H1 (cell line): Measurements from ENCODE around the gene ALOX15. TPM values are rescaled to one million over a fixed set of nuclear protein-coding genes. Genes with fewer than 3 reads are reported as not detected.

Experiments used
- CTCF ChIA-PET: fragments of 300-600 bp; sonication (Branson Sonifier 250); formaldehyde crosslinking; loops from one replicate; lab custom pipeline; 2021; ENCODE audit not compliant: partially characterized antibody; lab: Charles Lee
- POLR2A ChIA-PET: fragments of 300-600 bp; sonication (Branson Sonifier 250); formaldehyde crosslinking; loops from one replicate; lab custom pipeline; 2021; ENCODE audit warnings: inconsistent platforms; ENCODE audit not compliant: partially characterized antibody; lab: Charles Lee
- DNase-seq, 2 experiments: peaks; one replicate each; pipeline versions ENCODE4 v3.0.0 to v3.0.0-alpha.2; 2010 to 2022; ENCODE audit warnings: low spot score in 2 of 2, low read depth in 1 of 2, mixed read lengths in 1 of 2
- FAIRE-seq: peaks from 2 replicates; lab custom pipeline; 2011; peaks lifted over from hg19 to GRCh38; lab: Jason Lieb, UNC
- H2AFZ ChIP-seq: 2 replicates; pipeline ENCODE4 v1.8.1; 2012; ENCODE audit warnings: low read length, inconsistent platforms
- H2AK5ac ChIP-seq: 2 replicates; pipeline ENCODE4 v1.6.1; 2013; ENCODE audit warnings: low read depth, low read length
- H2BK120ac ChIP-seq: replicated peaks from 2 replicates; pipeline ENCODE3; 2013; ENCODE audit warnings: low read depth, low read length, inconsistent platforms
- H2BK12ac ChIP-seq: 2 replicates; pipeline ENCODE4 v1.6.1; 2013; ENCODE audit warnings: low read depth, low read length
- H2BK15ac ChIP-seq: 2 replicates; pipeline ENCODE4 v1.6.1; 2013; ENCODE audit warnings: low read length
- H2BK20ac ChIP-seq: 2 replicates; pipeline ENCODE4 v1.6.1; 2013; ENCODE audit warnings: low read length
- H2BK5ac ChIP-seq: 2 replicates; pipeline ENCODE4 v1.6.1; 2013; ENCODE audit warnings: low read depth, low read length
- H3K14ac ChIP-seq: 2 replicates; pipeline ENCODE4 v1.6.1; 2013; ENCODE audit warnings: inconsistent platforms; ENCODE audit not compliant: insufficient read length
- H3K18ac ChIP-seq: 2 replicates; pipeline ENCODE4 v1.6.1; 2013; ENCODE audit warnings: low read length; ENCODE audit errors: extremely low read depth
- H3K23ac ChIP-seq: 2 replicates; pipeline ENCODE4 v1.6.1; 2013; ENCODE audit warnings: inconsistent platforms; ENCODE audit not compliant: insufficient read length
- H3K23me2 ChIP-seq: 2 replicates; pipeline ENCODE4 v1.6.1; 2013; ENCODE audit warnings: low read depth, low read length
- H3K27ac ChIP-seq: 2 replicates; pipeline ENCODE4 v1.6.1; 2011; ENCODE audit warnings: low read depth, low read length, inconsistent platforms
- H3K27me3 ChIP-seq, 4 experiments: replicated peaks in 1 of 4; 1 replicate in 1 of 4; 2 replicates in 3 of 4; pipeline versions ENCODE4 v1.6.1 to v1.8.1; 2011 to 2013; ENCODE audit warnings: low read length in 3 of 4, mild to moderate bottlenecking in 3 of 4, inconsistent platforms in 2 of 4, mixed read lengths in 2 of 4, moderate library complexity in 1 of 4; ENCODE audit not compliant: control insufficient read depth in 3 of 4, insufficient read depth in 3 of 4; ENCODE audit errors: extremely low read depth in 1 of 4
- H3K36me3 ChIP-seq, 4 experiments: 2 replicates each; pipeline versions ENCODE4 v1.6.1 to v1.8.1; 2011 to 2013; ENCODE audit warnings: mild to moderate bottlenecking in 4 of 4, low read length in 3 of 4, moderate library complexity in 2 of 4, control low read depth in 1 of 4, inconsistent platforms in 1 of 4; ENCODE audit not compliant: insufficient read depth in 4 of 4, control insufficient read depth in 2 of 4
- H3K4ac ChIP-seq: replicated peaks from 2 replicates; pipeline ENCODE3; 2013; ENCODE audit warnings: low read length, low read depth, mixed read lengths, inconsistent platforms; ENCODE audit not compliant: insufficient read length
- H3K4me1 ChIP-seq, 4 experiments: replicated peaks in 1 of 4; 1 replicate in 1 of 4; 2 replicates in 3 of 4; pipeline versions ENCODE4 v1.6.1 to v1.8.1; 2011 to 2013; ENCODE audit warnings: low read length in 3 of 4, inconsistent platforms in 2 of 4, mixed read lengths in 1 of 4; ENCODE audit not compliant: insufficient read depth in 4 of 4, control insufficient read depth in 3 of 4
- H3K4me2 ChIP-seq, 2 experiments: 2 replicates each; pipeline versions ENCODE4 v1.6.1 to v1.8.1; 2011 to 2013; ENCODE audit warnings: low read depth in 2 of 2, low read length in 2 of 2, control low read depth in 1 of 2, inconsistent platforms in 1 of 2, mild to moderate bottlenecking in 1 of 2; ENCODE audit not compliant: insufficient read depth in 1 of 2
- H3K4me3 ChIP-seq, 4 experiments: fragments of 200-600, 300-600 bp in 1 of 4; sonication (generic), shearing (Covaris generic), sonication (Bioruptor Twin) in 1 of 4; 2 replicates each; pipeline versions ENCODE4 v1.5.1 to v1.8.1; 2011 to 2016; ENCODE audit warnings: low read length in 4 of 4, low read depth in 3 of 4, control low read depth in 2 of 4, inconsistent platforms in 2 of 4, mild to moderate bottlenecking in 2 of 4, mixed read lengths in 1 of 4, moderate library complexity in 1 of 4; ENCODE audit not compliant: insufficient read depth in 2 of 4; ENCODE audit errors: extremely low read depth in 1 of 4
- H3K56ac ChIP-seq: replicated peaks from 2 replicates; pipeline ENCODE3; 2013; ENCODE audit warnings: low read depth, mild to moderate bottlenecking, mixed read lengths, low read length, inconsistent platforms; ENCODE audit not compliant: insufficient read length
- H3K79me1 ChIP-seq: 2 replicates; pipeline ENCODE4 v1.6.1; 2013; ENCODE audit warnings: low read depth, low read length, control low read depth
- H3K79me2 ChIP-seq, 2 experiments: 2 replicates each; pipeline versions ENCODE4 v1.6.1 to v1.8.1; 2012 to 2013; ENCODE audit warnings: low read length in 2 of 2, mild to moderate bottlenecking in 2 of 2, inconsistent platforms in 1 of 2; ENCODE audit not compliant: insufficient read depth in 2 of 2, control insufficient read depth in 1 of 2
- H3K9ac ChIP-seq, 4 experiments: replicated peaks in 1 of 4; 1 replicate in 1 of 4; 2 replicates in 3 of 4; pipeline versions ENCODE4 v1.6.1 to v1.8.1; 2011 to 2013; ENCODE audit warnings: low read depth in 3 of 4, low read length in 3 of 4, control low read depth in 2 of 4, mild to moderate bottlenecking in 2 of 4, moderate library complexity in 2 of 4, inconsistent platforms in 1 of 4; ENCODE audit errors: extremely low read depth in 1 of 4
- H3K9me3 ChIP-seq, 2 experiments: 2 replicates each; pipeline versions ENCODE4 v1.6.1 to v1.8.1; 2012 to 2013; ENCODE audit warnings: mild to moderate bottlenecking in 2 of 2, moderate library complexity in 2 of 2, control low read depth in 1 of 2, inconsistent platforms in 1 of 2, low read depth in 1 of 2, low read length in 1 of 2, mixed read lengths in 1 of 2; ENCODE audit not compliant: insufficient read depth in 2 of 2
- H4K20me1 ChIP-seq, 2 experiments: replicated peaks in 1 of 2; 2 replicates each; pipeline versions ENCODE3 to v1.8.1; 2011 to 2013; ENCODE audit warnings: inconsistent platforms in 2 of 2, low read length in 2 of 2, mild to moderate bottlenecking in 1 of 2; ENCODE audit not compliant: insufficient read depth in 2 of 2, control insufficient read depth in 1 of 2
- H4K5ac ChIP-seq: 2 replicates; pipeline ENCODE4 v1.6.1; 2013; ENCODE audit warnings: low read length, low read depth, mixed read lengths, inconsistent platforms; ENCODE audit not compliant: insufficient read length
- H4K8ac ChIP-seq: 2 replicates; pipeline ENCODE4 v1.8.0; 2013; ENCODE audit warnings: mild to moderate bottlenecking, moderate library complexity, low read length, inconsistent platforms; ENCODE audit not compliant: insufficient read depth; ENCODE audit errors: extremely low read depth
- H4K91ac ChIP-seq: replicated peaks from 2 replicates; pipeline ENCODE3; 2013; ENCODE audit warnings: low read length, mixed read lengths, inconsistent platforms; ENCODE audit not compliant: insufficient read length
- BACH1 ChIP-seq: IDR thresholded peaks from 2 replicates; pipeline ENCODE4 v1.6.1; 2012; ENCODE audit warnings: low read length, improper control_type of control experiment
- CEBPB ChIP-seq: IDR thresholded peaks from 2 replicates; pipeline ENCODE4 v1.6.1; 2012; ENCODE audit warnings: low read depth, low read length
- CREB1 ChIP-seq: IDR thresholded peaks from 2 replicates; pipeline ENCODE4 v1.6.1; 2012; ENCODE audit warnings: inconsistent platforms
- HDAC6 ChIP-seq: IDR thresholded peaks from one replicate; pipeline ENCODE4 v1.7.1; 2012; ENCODE audit warnings: low read depth, mild to moderate bottlenecking, inconsistent platforms, low read length, moderate library complexity
- JUND ChIP-seq: IDR thresholded peaks from 2 replicates; pipeline ENCODE4 v1.6.1; 2011; ENCODE audit warnings: mild to moderate bottlenecking, improper control_type of control experiment, low read length
- MAFK ChIP-seq: IDR thresholded peaks from 2 replicates; pipeline ENCODE4 v1.6.1; 2012; ENCODE audit warnings: low read depth, mild to moderate bottlenecking, improper control_type of control experiment, low read length
- SP1 ChIP-seq: IDR thresholded peaks from 2 replicates; pipeline ENCODE4 v1.6.1; 2011; ENCODE audit warnings: low read depth, low read length
- TBP ChIP-seq: IDR thresholded peaks from 2 replicates; pipeline ENCODE4 v1.6.1; 2011; ENCODE audit warnings: low read depth, low read length, improper control_type of control experiment
- TEAD4 ChIP-seq: IDR thresholded peaks from 2 replicates; pipeline ENCODE4 v1.6.1; 2012; ENCODE audit warnings: low read depth, low read length, inconsistent platforms, mixed read lengths
- USF2 ChIP-seq: IDR thresholded peaks from 2 replicates; pipeline ENCODE4 v1.6.1; 2011; ENCODE audit warnings: low read length, improper control_type of control experiment
- ZNF274 ChIP-seq: IDR thresholded peaks from 2 replicates; pipeline ENCODE4 v1.7.0; 2012; ENCODE audit warnings: low read length, borderline replicate concordance; ENCODE audit errors: extremely low read depth
- WGBS, 2 experiments: shearing (Covaris generic) in 1 of 2; methylation state at CpG; one replicate each; pipeline versions ENCODE4 v1.1.6 to v1.1.7; 2013 to 2015; ENCODE audit warnings: low lambda C conversion rate in 2 of 2, mixed read lengths in 2 of 2, inconsistent platforms in 1 of 2, low coverage in 1 of 2, missing lambda C conversion rate in 1 of 2; ENCODE audit not compliant: insufficient replicate concordance in 2 of 2, insufficient coverage in 1 of 2, insufficient read length in 1 of 2; ENCODE audit errors: extremely low coverage in 1 of 2, missing lambda C conversion rate in 1 of 2; 5-methylcytosine and 5-hydroxymethylcytosine counted together
- polyA plus RNA-seq, 7 experiments: library from polyadenylated mRNA; depleted of rRNA in 3 of 7; stranded (reverse) in 5 of 7; unstranded in 2 of 7; fragments of >200 nt in 5 of 7; fragments of 200-250 nt in 2 of 7; gene quantifications; 1 replicate in 5 of 7; 2 replicates in 1 of 7; 4 replicates in 1 of 7; pipeline versions ENCODE4 v1.2.1 to v1.2.3, GENCODE V29; 2011 to 2013; ENCODE audit warnings: missing spikeins in 2 of 7, mixed read lengths in 2 of 7
- total RNA-seq: library from RNA; stranded (reverse); fragmentation: NEBNext Ultra II Directional; extraction: Animal tissue kit (Norgen Biotek cat#: 25700); gene quantifications from 2 replicates; pipeline ENCODE4 v1.2.1, GENCODE V29; 2021

The ALOX15 gene
- total and polyA plus RNA-seq, 2 of the 8 experiments (the other 6 are each of a cell fraction or from before 2014, with no cell fraction given): 1.5 to 1.7 TPM

DNA sequence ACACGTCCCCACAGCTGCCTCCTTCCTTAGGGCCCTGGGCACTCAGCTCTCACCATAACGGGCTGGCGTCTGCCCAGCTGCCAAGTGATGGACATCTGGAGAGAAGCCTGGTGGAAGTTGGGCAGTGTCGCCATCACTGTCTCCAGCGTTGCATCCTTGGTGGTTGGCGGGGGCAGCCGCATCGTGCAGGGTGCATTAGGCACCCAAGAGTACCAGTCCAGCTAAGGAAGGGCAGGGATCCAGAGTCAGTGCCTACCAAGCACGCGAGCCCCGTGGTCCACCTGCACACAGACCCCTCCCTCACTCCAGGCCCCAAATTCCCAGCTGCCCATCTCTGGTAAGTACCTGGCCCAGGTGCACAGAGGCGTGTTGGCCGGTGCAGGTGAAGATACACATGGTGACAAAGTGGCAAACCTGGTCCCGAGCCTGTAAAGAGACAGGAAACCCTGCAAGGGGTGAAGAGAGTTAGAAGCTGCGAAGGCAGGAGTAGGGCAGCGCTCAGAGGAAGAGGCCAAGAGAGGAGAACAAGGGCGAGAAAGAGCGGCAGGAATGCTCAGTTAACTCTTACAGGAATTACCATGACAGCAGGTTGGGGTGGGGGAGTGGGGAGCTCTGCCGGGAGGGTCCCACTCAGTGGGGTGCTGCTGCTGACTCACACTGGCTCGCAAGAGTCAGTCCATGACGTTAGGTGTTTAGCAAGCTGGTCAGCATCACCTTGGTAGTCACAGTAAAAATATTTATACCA, 9.5 kb downstream of the ALOX15 start:
- H2AFZ ChIP-seq: no peak overlapping the region; the same call in 1 of the 2 replicates
- CTCF ChIA-PET: interaction anchor here (0.8 to 4.9 kb wide), 11 partner anchors 9 to 256 kb away, joined by 3 to 49 read pairs (median 5); partner anchors contain the start of genes ALOX15 and GGT6

More for the DNA sequence above, 9.5 kb downstream of the ALOX15 start:
- peak overlapping the region; percentile 17 to 19; a peak in 1 of 4 replicates for H3K4me2 ChIP-seq
- H2AK5ac ChIP-seq: peak overlapping the region; percentile 93; the same call in 1 of the 2 replicates
- no peak overlapping the region for H3K9ac ChIP-seq
- no peak overlapping the region for H4K8ac ChIP-seq
- no peak overlapping the region for H3K56ac ChIP-seq
- no peak for TF ChIP-seq TBP
- peak; percentile 29; the same call in 1 of the 2 replicates for TF ChIP-seq TEAD4
- TF ChIP-seq CEBPB: no peak
- TF ChIP-seq CREB1: peak; percentile 26; the same call in 1 of the 2 replicates
- peak; percentile 79; the same call in 1 of the 2 replicates for TF ChIP-seq JUND
- TF ChIP-seq MAFK: peak; percentile 80; the same call in 1 of the 2 replicates
- TF ChIP-seq HDAC6: no peak
- TF ChIP-seq BACH1: peak; percentile 89
- 0 out of 2 replicates have a peak, but pooled peaks have one; percentile 15 for TF ChIP-seq SP1
- no peak for TF ChIP-seq USF2
- no peak for TF ChIP-seq ZNF274
- TF ChIP-seq, all 59 proteins: peak for 6
- WGBS, 2 experiments: 58% methylated on average over 21 of the region's 21 CpGs; no CpG with 5 or more reads in 1 of the 2 experiments
- Histone ChIP-seq H3K27me3 (peaks cover 0 to 16% (median 9%) of the 10 kb centered on the region in 4 experiments; a peak in 4 of 7 replicates), H3K79me2 (no peaks in the 10 kb centered on the region), H3K23me2 (0 out of 2 replicates have a peak, but pooled peaks cover 3% of the 10 kb centered on the region), H3K14ac (no peak overlapping the region), H4K5ac (no peak overlapping the region), H3K23ac (no peak overlapping the region), H4K20me1 (no peaks in the 10 kb centered on the region), H3K4me3 (no peak overlapping the region), H2BK12ac (peak overlapping the region; percentile 99), H2BK5ac (peak overlapping the region; percentile 18; the same call in 1 of the 2 replicates), H2BK15ac (peak overlapping the region; percentile 81), H3K9me3 (no peaks in the 10 kb centered on the region), H4K91ac (peak overlapping the region; percentile 70), H3K79me1 (no peaks in the 10 kb centered on the region), H3K4me1 (peaks cover 7 to 29% (median 15%) of the 10 kb centered on the region in 4 experiments), H3K27ac (no peak overlapping the region), H2BK120ac (peak overlapping the region; percentile 44), H2BK20ac (peak overlapping the region; percentile 80; the same call in 1 of the 2 replicates), H3K18ac (peak overlapping the region; percentile 71), H3K4ac (no peak overlapping the region), H3K36me3 (no peaks in the 10 kb centered on the region)
- POLR2A ChIA-PET: interaction anchor here (0.8 to 2.0 kb wide), 5 partner anchors 34 to 85 kb away, joined by 3 to 6 read pairs (median 4); partner anchors contain the start of gene GGT6
- FAIRE-seq (no peak), DNase-seq (peak; percentile 53 to 57)
